Ishikawa (cell line): Measurements from ENCODE around the gene FGD3.

ENCODE experiments used
- CEBPB ChIP-seq: IDR thresholded peaks from 2 replicates; pipeline ENCODE4 v1.6.1; 2012
- CREB1 ChIP-seq: IDR thresholded peaks from 2 replicates; pipeline ENCODE4 v1.6.1; 2012; ENCODE audit warnings: low read depth
- EGR1 ChIP-seq: IDR thresholded peaks from 2 replicates; pipeline ENCODE4 v1.6.1; 2012
- EP300 ChIP-seq: IDR thresholded peaks from 2 replicates; pipeline ENCODE4 v1.6.1; 2012; ENCODE audit warnings: borderline replicate concordance
- FOXM1 ChIP-seq: IDR thresholded peaks from 2 replicates; pipeline ENCODE4 v1.6.1; 2012; ENCODE audit warnings: low read depth, borderline replicate concordance
- MAX ChIP-seq: IDR thresholded peaks from 2 replicates; pipeline ENCODE4 v1.6.1; 2012
- NFIC ChIP-seq: IDR thresholded peaks from 2 replicates; pipeline ENCODE4 v1.6.1; 2012
- RAD21 ChIP-seq: IDR thresholded peaks from 2 replicates; pipeline ENCODE4 v1.6.1; 2012; ENCODE audit warnings: low read depth
- REST ChIP-seq: IDR thresholded peaks from 2 replicates; pipeline ENCODE4 v1.6.1; 2012; ENCODE audit warnings: low read depth, mild to moderate bottlenecking
- TAF1 ChIP-seq: IDR thresholded peaks from 2 replicates; pipeline ENCODE4 v1.6.1; 2012; ENCODE audit warnings: low read depth, mild to moderate bottlenecking
- TCF12 ChIP-seq: IDR thresholded peaks from 2 replicates; pipeline ENCODE4 v1.6.1; 2012; ENCODE audit warnings: low read depth
- TEAD4 ChIP-seq: IDR thresholded peaks from 2 replicates; pipeline ENCODE4 v1.6.1; 2012
- USF1 ChIP-seq: IDR thresholded peaks from 2 replicates; pipeline ENCODE4 v1.6.1; 2012
- YY1 ChIP-seq: IDR thresholded peaks from 2 replicates; pipeline ENCODE4 v1.6.1; 2012; ENCODE audit warnings: low read depth
- ZBTB7A ChIP-seq: IDR thresholded peaks from 2 replicates; pipeline ENCODE4 v1.6.1; 2012; ENCODE audit warnings: low read depth

Gene FGD3

GRCh38 chr9:93082841-93083411 lies 135.6 kb downstream of the FGD3 start:
- TF ChIP-seq EGR1 = no peak
- no peak for TF ChIP-seq YY1

GRCh38 chr9:93083592-93084470 lies 136.5 kb downstream of the FGD3 start:
- TF ChIP-seq NFIC = no peak
- TF ChIP-seq CEBPB = no peak
- no peak for TF ChIP-seq FOXM1
- no peak for TF ChIP-seq TEAD4
- TF ChIP-seq YY1 = no peak
- TF ChIP-seq ZBTB7A = no peak
- TF ChIP-seq TCF12 = no peak
- no peak for TF ChIP-seq CREB1
- no peak for TF ChIP-seq TAF1
- TF ChIP-seq USF1 = no peak
- no peak for TF ChIP-seq EP300
- no peak for TF ChIP-seq REST
- TF ChIP-seq RAD21 = no peak
- no peak for TF ChIP-seq MAX

- TF ChIP-seq EP300 = no peak
- no peak for TF ChIP-seq RAD21
- TF ChIP-seq TEAD4 = no peak
- no peak for TF ChIP-seq TAF1
- TF ChIP-seq MAX = no peak
- TF ChIP-seq NFIC = no peak
- no peak for TF ChIP-seq EGR1
- TF ChIP-seq CEBPB = no peak
- no peak for TF ChIP-seq FOXM1
- TF ChIP-seq USF1 = no peak
- no peak for TF ChIP-seq YY1
- no peak for TF ChIP-seq REST
- TF ChIP-seq ZBTB7A = no peak
- TF ChIP-seq CREB1 = no peak
- TF ChIP-seq TCF12 = no peak
Observed at GRCh38 chr9:93084471-93084881, 137.2 kb downstream of the FGD3 start.

GRCh38 chr9:93085676-93086075 lies 138.4 kb downstream of the FGD3 start:
- TF ChIP-seq YY1 = peak; percentile 71
- TF ChIP-seq FOXM1 = no peak
- no peak for TF ChIP-seq NFIC
